GM19193 (cell line): ENCODE measurements around the gene SRPK2.

Experiments used
- POLR2A ChIP-seq: IDR thresholded peaks from 4 replicates; pipeline ENCODE4 v1.6.1; 2011; ENCODE audit not compliant: insufficient read depth, insufficient read length; ENCODE audit errors: extremely low read depth

SRPK2 gene

DNA sequence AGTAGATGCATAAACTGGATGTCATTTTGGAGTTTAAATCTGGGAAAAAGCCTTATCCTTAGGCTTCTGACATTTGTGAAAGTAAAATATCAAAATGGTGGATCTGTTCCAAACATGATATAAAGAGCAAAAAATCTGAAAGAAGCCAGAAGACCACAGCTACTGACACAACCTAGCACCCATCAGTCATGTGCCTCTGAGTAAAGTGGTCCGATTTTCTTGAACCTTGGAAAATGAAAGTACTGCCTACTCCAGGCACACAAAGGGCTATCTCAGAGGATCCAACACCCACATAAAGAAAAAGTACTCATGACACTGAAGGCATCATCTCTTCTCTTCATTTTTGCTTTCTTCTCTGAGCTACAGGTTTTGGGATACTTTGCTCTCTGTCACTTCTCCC is 224.0 kb downstream of the SRPK2 start:
- TF ChIP-seq POLR2A = no peak

DNA sequence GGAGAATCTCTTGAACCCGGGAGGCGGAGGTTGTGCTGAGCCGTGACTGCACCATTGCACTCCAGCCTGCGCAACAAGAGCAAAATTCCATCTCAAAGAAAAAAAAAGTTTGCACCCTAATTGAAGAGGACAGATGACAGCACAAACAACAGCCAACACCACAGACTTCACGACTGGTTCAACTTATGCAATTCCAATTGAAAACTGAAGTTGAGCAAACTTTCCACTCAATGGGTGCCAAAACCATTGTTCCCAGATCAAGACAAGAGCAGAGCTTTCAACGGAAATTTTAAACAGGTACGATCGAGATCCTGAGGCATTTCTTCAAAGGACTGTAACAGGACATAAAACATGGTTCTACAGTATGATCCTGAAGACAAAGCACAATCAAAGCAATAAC is 225.0 kb downstream of the SRPK2 start:
- TF ChIP-seq POLR2A = no peak

DNA sequence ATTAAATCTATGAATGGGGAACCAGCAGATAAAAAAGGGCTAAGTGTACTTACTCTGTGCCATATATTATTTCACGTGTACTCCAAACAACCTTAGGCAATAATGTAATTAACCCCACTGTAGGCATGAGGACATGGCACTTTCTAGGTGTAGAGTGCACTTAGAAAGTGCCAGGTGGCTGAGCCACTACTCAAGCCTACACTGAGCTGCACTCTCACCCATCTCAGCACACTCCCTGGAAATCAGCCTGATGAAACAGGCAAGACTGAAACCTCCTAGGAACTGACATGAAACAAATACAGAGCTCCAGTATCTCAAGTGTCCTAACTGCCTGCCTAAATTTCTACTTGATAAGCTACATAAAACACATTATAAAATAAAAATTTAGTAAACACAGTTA is 227.4 kb downstream of the SRPK2 start:
- no peak for TF ChIP-seq POLR2A

DNA sequence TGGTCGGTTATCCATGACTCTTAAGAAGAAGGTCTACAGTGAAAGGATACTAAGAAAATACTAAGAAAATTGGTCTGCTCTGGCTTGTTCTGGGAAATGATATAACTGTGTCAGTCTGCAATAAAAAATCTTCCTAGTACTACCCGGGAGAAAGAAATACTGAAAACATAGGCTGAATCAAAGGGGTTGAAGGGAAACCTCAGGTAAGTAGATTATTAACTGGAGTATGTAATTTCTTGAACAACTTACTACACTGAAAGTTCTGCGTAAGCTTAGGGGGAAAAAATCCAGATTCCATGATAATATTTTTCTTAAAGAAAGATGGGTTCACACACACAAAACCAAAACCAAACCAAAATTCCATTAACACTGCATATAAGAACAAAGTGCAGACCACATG is 231.4 kb downstream of the SRPK2 start:
- TF ChIP-seq POLR2A = no peak

DNA sequence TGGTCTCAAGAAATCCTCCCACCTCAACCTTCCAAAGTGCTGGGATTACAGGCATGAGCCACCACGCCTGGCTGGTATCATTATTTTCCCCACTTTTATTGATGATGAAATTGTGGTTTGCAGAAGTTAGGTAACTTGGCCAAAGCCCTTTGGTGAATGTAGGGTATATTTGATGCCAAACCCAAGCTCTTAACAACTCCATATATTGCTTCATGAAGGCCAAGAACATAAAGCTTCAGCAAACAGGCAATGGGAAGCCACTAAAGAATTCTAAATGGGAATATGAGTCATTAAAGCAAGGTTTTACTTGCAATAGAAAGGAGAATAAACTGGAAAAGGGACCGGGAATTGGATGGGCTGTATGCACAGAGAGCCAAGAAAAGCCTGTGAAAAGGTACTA is 232.0 kb downstream of the SRPK2 start:
- no peak for TF ChIP-seq POLR2A

DNA sequence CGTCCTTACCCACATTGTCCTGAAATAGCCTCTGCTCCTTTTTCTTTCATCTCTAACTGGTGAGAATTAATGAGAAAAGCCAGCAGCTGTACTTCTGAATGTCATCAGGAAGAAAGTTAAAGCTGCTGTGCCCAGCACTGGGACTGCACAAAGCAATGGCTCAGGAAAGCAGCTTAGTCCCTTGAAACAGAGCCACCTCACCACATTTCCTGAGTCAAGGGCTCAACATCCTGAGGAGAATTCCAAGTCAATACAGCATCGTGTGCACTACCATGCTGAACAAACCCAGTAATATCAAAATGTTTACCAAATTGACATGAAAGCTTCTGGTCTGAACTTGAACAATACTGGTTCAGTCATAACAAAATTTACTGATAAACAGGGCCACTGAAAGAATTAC is 234.6 kb downstream of the SRPK2 start:
- no peak for TF ChIP-seq POLR2A

DNA sequence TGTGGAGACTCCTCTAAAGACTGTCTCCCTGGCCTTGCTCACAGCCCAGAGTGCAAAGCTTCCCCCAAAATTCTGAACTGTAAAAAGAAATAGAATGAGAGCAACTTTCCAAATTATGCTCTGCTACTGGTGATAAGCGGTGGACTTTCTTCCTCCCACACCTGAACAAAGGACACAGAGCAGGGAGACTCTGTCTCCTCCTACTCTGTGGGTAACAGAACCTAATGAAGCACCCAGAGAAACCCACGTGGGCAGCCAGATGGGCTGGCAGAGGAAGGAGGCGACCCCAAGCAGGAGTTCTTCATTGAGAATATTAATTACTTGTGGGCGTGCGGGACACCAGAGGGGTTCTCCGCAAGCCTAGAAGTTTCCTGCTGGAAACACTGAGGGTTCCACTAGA is 235.2 kb downstream of the SRPK2 start:
- TF ChIP-seq POLR2A = no peak

DNA sequence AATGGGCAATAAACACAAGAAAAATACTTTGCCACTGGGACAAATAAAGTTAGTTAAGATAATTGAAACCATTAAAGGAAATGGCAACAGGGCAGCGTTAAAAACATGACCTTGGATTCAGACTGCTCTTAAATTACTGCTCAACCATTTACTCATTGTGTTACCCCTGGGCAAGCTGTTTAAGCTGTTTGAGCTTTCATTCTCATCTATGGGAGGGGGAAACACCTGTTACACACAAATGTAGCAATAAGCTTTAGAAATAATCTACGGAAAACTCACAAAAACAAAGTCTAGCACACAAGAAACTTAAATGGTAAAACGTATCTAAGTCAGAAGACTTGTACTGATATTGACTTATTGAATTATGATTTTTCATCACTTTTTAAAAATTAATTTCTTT is 237.6 kb downstream of the SRPK2 start:
- no peak for TF ChIP-seq POLR2A

DNA sequence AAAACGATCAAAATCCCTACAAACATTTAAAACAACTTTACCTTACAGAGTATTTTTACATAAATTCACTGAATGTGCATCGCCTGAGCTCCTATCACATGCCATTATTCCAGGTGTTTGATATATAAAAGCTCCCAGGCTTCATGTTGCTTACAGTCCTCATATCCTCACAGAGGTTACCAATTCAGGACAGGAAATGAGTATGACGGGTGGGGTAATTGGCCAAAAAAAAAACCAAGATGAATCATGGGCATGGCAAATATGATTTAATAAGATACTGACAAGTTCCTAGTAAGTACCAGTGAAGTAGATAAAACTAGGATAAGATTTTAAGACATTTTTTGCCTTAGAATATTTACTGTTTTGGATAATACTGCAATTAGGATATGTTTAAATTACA is 238.9 kb downstream of the SRPK2 start:
- no peak for TF ChIP-seq POLR2A

DNA sequence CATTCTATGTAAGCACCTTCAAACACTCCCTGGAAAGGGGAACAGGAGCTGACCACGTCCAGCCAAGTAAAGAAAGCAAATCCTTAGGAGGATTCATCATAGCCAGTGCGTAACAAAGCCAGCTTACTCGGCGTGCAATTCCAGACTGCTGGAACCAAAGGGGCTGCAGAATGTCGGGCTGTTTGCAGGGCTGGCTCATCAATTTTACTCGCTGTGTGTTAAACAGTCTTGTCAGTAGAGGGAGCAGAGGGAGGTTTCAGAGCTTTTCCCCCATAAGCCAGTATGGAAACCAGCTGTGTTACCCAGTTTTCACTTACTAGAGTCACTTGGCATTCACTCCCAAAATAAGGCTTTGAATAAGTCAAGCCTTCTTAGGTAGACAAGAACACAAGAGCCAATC is 247.7 kb downstream of the SRPK2 start:
- TF ChIP-seq POLR2A = no peak

DNA sequence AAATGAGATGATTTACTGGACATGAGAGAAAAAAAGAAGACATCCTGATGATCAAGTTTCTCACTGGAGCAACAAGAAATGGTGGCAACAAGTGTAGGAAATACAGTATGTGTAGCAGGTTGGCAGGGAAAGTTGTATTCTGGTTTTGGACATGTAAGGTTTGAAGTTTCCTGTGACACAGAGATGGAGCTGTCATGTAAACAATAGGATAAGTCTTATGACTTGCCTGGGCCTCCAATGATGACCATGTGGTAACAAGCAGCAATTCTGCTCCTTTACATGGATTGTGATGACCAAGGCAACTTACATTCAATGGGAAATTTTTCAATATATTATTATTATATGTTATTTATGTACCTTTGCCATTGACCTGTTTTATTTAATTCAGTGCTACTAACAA is 249.3 kb downstream of the SRPK2 start:
- no peak for TF ChIP-seq POLR2A

DNA sequence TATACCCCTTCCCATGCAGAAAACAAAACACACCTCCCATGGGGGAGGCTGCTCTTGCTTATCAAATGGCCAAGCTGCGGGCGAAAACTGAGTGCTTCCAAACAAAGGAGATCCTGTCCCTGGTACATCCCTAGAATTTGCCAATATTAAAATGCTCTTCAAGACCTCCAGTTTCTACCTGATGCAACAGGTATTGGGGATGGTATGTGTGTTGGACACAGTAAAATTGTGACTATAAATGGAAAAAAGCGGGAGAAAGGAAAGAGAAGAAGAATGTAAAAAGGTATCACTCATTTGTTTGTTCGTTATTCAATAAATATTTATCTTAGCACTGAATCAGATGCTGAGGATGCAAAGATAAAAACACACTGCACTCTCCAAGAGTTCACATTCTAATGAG is 250.8 kb downstream of the SRPK2 start:
- TF ChIP-seq POLR2A = no peak

DNA sequence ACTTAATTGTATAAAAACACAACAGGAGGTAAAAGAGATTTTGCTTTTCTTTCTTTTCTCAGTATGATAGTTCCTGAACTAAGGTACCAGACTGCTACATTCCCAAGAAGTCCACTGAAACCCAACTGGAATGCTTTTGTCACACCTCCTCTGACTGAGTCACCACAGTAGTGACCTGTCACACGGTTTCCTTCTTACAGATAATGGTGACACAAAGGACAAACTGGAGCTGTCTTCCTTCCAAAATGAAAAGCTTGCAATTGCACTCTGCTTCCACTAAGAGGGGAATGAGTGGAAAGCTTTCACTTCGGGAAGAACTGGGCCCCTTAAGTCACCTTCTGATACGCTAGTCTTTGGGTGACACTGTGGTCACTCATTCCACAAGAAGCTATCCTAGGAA is 252.5 kb downstream of the SRPK2 start:
- TF ChIP-seq POLR2A = no peak

DNA sequence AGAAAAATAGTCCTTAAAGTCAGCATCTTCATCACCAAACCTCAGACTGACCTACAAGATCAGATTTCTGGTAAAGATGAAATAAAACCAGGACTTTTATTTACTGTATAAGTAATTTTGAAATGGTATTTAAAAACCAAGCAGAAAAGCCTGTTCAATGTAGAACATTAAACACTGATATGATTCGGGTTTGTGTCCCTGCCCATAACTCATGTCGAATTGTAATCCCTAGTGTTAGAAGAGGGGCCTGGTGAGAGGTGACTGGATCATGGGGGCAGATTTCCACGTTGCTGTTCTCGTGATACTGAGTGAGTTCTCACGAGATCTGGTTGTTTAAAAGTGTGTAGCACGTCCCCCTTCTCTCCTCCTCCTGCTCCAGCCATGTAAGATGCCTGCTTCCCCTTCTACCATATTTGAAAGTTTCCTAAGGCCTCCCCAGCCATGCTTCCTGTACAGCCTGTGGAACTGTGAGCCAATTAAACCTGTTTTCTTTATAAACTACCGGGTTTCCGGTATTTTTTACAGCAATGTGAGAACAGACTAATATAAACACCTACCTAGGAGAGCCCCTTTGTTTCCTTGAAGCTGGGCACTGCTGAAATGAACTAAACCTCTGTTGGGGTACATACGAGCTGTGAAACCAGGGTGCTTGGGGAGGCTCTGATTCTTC is 254.6 kb downstream of the SRPK2 start:
- TF ChIP-seq POLR2A = no peak

DNA sequence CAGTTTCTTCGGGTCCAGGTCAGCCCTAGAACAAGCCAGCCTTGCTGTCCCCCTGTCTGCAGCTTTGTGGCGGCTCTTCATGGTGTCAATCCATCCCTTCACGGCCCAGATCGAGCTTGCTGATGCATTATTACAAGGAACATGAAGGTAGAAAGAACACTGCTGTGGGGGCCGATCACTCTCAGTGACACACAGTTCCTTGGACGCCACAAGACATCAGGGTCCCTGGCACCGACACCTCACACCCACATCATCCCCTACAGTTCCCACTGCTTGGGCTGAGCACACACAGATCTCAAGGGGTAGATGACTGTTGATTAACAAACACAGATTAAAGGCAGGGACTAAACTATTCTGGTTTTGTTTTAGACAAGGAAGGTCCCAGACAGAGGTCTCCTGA is 255.4 kb downstream of the SRPK2 start:
- no peak for TF ChIP-seq POLR2A

DNA sequence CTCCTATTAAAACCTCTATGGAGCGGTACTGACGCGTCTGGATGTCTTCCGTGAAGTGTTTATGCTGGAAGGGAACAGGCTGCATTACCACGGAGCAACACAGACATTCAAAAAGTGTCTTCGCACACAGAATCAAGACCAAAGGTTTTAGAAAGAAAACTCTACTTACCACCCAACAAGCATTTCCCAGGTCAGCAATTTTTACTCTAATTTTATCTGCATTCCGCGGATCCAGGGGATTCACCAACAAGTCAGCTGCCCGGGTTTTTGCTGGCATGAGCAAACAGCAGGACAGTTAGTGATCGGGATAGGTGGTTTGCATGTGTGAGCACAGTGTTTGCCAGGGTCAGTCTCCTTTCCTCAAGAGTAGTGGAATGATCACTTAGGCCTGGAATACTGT is 255.9 kb downstream of the SRPK2 start:
- TF ChIP-seq POLR2A = no peak

DNA sequence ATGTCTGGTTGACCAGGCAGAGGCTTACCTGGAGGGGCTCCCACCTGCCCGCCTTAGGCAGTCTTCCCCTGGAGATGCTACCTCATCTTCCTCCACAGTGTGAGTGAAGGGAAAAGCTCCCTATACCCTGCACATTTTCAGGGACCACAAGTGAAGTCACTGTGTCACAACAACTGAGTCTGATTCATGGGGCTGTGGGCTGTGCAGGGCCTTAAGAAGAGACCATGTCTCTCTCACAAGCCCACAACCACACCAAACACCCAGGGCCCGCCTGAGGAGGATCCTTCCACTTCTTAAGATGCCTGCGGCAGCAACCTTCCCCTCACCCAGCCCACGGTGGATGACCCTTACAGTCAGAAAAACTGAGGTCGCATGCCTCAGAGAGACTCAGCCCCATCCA is 256.4 kb downstream of the SRPK2 start:
- no peak for TF ChIP-seq POLR2A
